Measurements from ENCODE around the gene POLQ.
A peak's percentile ranks its signal among the peaks of the same experiment; 100 is the strongest.

The POLQ gene

DNA sequence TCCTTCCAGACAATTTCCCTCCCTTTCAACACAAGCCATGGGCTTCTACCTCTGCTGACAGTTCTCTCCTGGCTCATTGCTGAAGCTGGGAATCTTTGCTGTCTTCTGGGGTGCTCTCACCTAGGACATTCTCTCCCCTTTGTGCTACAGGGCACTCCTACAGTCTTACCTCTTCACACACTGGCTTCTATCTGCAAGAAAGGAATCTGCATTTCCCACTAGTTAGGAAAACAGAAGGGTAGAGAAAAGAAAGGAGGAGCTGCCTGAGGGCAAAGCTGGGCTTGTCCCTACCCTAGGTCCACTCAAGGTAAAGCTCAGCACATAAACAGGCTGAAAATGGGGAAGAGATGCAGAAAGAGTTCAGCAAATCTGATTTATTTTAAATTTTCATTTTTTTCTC, 16.4 kb upstream of the POLQ start:
- Histone ChIP-seq H3K4me2 (no peak overlapping the region), H3K4me3 (no peak overlapping the region), H3K4me1 (no peaks in the 10 kb centered on the region), H3K27ac (no peak overlapping the region), H4K20me1 (no peaks in the 10 kb centered on the region), H3K9me3 (replicated peaks in 1 of 11) (no peaks in the 10 kb centered on the region), H3K27me3 (no peaks in the 10 kb centered on the region), H3K36me3 (no peaks in the 10 kb centered on the region), H3K9ac (no peak overlapping the region)
- no peak for TF ChIP-seq Cebpa-rat (IDR thresholded peaks at IDR 0.05)

DNA sequence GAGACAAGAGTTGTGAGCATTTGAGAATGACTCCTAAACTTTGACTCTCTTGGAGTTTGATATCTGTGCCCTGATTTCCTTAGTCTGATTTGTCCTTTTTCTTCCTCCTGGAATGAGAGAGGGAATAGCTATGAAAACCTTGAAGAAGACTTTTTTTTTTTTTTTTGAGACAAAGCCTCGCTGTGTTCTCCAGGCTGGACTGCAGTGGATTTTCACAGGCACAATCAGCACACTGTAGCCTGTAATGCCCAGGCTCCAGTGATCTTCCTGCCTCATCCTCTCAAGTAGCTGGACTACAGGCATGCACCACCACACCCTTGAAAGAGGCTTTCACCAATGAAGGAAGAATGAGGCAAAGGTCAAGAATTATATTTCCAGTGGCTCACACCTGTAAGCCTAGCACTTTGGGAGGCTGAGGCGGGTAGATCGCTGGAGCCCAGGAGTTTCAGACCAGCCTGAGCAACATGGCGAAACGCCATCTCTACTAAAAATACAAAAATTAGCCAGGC, 11.7 kb upstream of the POLQ start:
- H3K4me3 ChIP-seq, result no peak overlapping the region
- no peaks in the 10 kb centered on the region for H3K36me3 ChIP-seq
- no peaks in the 10 kb centered on the region for H3K4me1 ChIP-seq
- no peaks in the 10 kb centered on the region for H3K9me3 ChIP-seq (replicated peaks in 1 of 11)
- no peak overlapping the region for H3K9ac ChIP-seq
- H4K20me1 ChIP-seq, result no peaks in the 10 kb centered on the region
- no peak overlapping the region for H3K4me2 ChIP-seq
- no peaks in the 10 kb centered on the region for H3K27me3 ChIP-seq
- no peak overlapping the region for H3K27ac ChIP-seq
- TF ChIP-seq Cebpa-rat (IDR thresholded peaks at IDR 0.05), result no peak

DNA sequence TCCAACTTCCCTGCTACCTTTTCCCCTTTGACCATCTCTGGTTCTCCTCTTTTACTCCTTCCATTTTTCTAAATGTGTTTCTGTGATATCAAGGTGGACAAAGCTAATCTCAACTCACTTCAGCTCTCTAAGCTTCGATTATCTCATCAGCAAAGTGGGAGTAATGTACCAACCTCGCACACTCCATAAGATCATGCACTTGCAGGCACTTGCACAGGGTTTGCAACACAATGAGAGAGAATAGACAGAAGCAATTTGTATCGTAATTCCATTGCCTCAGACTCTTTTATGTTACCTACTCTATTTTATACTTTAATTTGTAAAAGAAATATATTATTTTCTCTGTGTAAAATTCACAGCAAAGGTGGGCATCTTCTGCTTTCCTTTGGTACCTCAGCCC, 7.0 kb upstream of the POLQ start:
- H3K9me3 ChIP-seq (replicated peaks in 1 of 11), result no peaks in the 10 kb centered on the region
- H4K20me1 ChIP-seq, result no peaks in the 10 kb centered on the region
- no peak overlapping the region for H3K4me3 ChIP-seq
- H3K4me1 ChIP-seq, result peaks cover 0 to 12% (median 4%) of the 10 kb centered on the region in 10 experiments; a peak in 9 of 20 replicates
- H3K4me2 ChIP-seq, result no peak overlapping the region
- no peak overlapping the region for H3K27ac ChIP-seq
- no peak overlapping the region for H3K9ac ChIP-seq
- H3K36me3 ChIP-seq, result no peaks in the 10 kb centered on the region
- TF ChIP-seq Cebpa-rat (IDR thresholded peaks at IDR 0.05), result no peak
- H3K27me3 ChIP-seq, result no peaks in the 10 kb centered on the region

DNA sequence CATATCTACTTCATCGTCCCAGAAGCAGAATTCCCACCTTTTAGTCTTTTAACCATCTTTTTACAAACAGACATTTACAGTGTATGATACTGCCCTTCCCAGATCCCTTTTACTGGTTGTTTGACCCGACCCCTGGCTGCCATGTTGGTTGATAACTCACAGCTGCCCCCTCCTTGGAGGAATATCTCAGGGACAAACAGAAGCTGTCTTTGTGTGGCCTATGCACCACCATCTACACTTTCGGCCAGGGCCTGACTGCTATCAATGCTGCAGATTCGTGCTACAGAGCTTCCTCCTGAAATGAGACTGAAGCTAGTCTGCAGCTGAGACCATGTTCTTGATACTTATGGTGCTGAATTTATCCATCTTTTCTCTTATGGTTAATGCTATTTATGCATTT, 6.6 kb upstream of the POLQ start:
- Histone ChIP-seq H3K4me1 (peaks cover 0 to 14% (median 4%) of the 10 kb centered on the region in 10 experiments; a peak in 9 of 20 replicates), H3K4me3 (no peak overlapping the region), H3K9me3 (replicated peaks in 1 of 11) (no peaks in the 10 kb centered on the region), H4K20me1 (no peaks in the 10 kb centered on the region), H3K36me3 (no peaks in the 10 kb centered on the region), H3K27ac (no peak overlapping the region), H3K4me2 (no peak overlapping the region), H3K9ac (no peak overlapping the region), H3K27me3 (no peaks in the 10 kb centered on the region)
- no peak for TF ChIP-seq Cebpa-rat (IDR thresholded peaks at IDR 0.05)

DNA sequence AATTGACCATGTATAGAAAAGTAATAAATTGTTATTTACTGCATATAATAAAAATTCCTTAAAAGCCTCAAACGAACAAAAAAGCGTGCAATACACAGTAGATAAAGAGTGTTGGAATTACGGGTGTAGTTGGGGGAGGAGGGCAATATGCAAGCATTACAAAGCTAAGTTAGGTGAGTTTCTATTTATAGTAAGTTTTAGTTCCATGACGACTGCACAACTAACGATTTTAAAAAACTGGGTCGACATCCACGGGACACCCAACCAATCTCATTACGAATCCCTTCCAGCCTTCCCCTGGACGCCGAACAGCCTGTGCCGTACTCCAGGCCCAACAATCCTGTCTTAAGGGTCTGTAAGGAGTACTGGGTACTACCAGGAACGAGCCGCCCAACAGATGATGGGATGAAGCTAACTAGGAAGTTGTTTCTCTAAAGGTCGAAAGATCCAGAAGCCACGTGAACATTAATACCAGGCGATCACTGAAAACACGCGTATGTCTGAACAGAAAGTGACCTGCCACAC, 677 bp downstream of the POLQ start:
- Histone ChIP-seq H3K4me2 (peak overlapping the region; percentile 89 to 99 (median 95)), H3K9me3 (replicated peaks in 1 of 11) (no peaks in the 10 kb centered on the region), H3K36me3 (peaks cover 0 to 44% (median 41%) of the 10 kb centered on the region in 11 experiments; a peak in 18 of 22 replicates), H4K20me1 (no peaks in the 10 kb centered on the region), H3K4me3 (peak overlapping the region; percentile 74 to 95 (median 86)), H3K27ac (peak overlapping the region in 10 of 11 experiments; percentile 79 to 91 (median 86); a peak in 19 of 22 replicates), H3K27me3 (no peaks in the 10 kb centered on the region), H3K9ac (peak overlapping the region; percentile 80 to 92 (median 86)), H3K4me1 (peaks cover 14 to 34% (median 25%) of the 10 kb centered on the region in 10 experiments)
- TF ChIP-seq Cebpa-rat (IDR thresholded peaks at IDR 0.05), result no peak

DNA sequence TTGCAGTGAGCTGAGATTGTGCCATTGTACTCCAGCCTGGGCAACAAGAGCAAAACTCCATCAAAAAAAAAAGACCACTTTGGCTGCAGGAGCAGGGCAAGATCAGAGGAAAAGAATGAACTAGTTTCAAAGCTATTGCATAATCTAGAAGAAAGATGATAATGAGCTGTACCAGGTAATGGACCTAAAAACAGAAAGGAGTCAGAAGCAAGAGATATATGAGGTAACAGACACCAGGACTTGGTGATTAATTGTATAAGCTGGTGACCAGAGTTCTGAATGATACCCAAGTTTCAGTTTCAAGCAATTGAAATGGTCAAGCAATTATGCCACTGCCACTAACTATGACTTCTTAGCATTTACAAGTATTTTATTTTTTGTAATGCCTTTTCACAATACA, 2.9 kb downstream of the POLQ start:
- H3K4me1 ChIP-seq, result peaks cover 14 to 23% (median 19%) of the 10 kb centered on the region in 10 experiments
- H3K27me3 ChIP-seq, result no peaks in the 10 kb centered on the region
- no peak overlapping the region for H3K4me2 ChIP-seq
- no peaks in the 10 kb centered on the region for H4K20me1 ChIP-seq
- H3K9me3 ChIP-seq (replicated peaks in 1 of 11), result no peaks in the 10 kb centered on the region
- H3K4me3 ChIP-seq, result no peak overlapping the region
- no peak for TF ChIP-seq Cebpa-rat (IDR thresholded peaks at IDR 0.05)
- peaks cover 0 to 66% (median 61%) of the 10 kb centered on the region in 11 experiments; a peak in 18 of 22 replicates for H3K36me3 ChIP-seq
- no peak overlapping the region for H3K9ac ChIP-seq
- no peak overlapping the region for H3K27ac ChIP-seq

DNA sequence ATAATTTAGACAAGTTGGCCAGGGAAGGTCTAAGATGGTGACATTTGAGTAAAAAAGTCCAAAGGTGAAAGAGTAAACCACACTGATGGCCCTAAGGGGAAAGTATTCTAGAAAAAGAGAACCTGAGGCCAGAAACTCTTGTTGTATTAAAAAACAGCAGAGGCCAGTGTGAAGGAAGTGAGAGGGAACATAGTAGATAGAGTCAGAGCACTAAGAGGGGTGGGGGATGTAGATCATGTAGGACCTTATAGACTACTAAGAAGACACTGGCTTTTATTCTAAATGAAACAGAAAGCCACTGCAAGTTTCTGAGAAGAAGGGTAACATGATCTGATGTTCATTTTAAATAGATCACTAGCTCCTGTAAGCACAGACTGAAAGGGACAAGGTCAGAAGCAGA, 14.5 kb downstream of the POLQ start:
- Histone ChIP-seq H3K27ac (no peak overlapping the region), H3K4me2 (no peak overlapping the region), H3K9ac (no peak overlapping the region), H3K9me3 (replicated peaks in 1 of 11) (no peaks in the 10 kb centered on the region), H3K4me1 (no peaks in the 10 kb centered on the region), H4K20me1 (no peaks in the 10 kb centered on the region; a peak in 2 of 22 replicates), H3K36me3 (peaks cover 0 to 100% (median 95%) of the 10 kb centered on the region in 11 experiments; a peak in 21 of 22 replicates), H3K27me3 (no peaks in the 10 kb centered on the region), H3K4me3 (no peak overlapping the region)
- TF ChIP-seq Cebpa-rat (IDR thresholded peaks at IDR 0.05), result no peak

DNA sequence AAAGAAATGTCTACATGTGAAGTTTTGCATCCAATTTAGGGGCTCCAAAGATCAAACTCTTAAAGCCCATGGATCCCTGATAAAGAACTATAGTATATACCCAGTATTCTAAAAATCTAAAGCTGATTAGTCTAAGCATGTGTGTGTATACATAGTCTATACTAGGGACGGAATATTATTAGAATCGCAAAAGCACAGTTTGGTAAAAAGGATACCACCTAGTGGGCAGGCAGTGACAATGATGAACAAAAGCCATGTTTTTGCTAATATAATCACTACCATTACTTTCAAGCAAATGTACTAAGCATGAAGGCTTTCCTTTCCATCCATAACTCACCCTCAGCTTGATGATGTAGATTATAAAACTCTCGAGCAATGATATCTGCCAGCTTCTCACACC, 16.5 kb downstream of the POLQ start:
- no peaks in the 10 kb centered on the region for H3K27me3 ChIP-seq
- H3K4me1 ChIP-seq, result no peaks in the 10 kb centered on the region
- H3K9me3 ChIP-seq (replicated peaks in 1 of 11), result no peaks in the 10 kb centered on the region
- no peak overlapping the region for H3K27ac ChIP-seq
- H3K9ac ChIP-seq, result no peak overlapping the region
- no peak overlapping the region for H3K4me2 ChIP-seq
- H4K20me1 ChIP-seq, result no peaks in the 10 kb centered on the region; a peak in 2 of 22 replicates
- no peak overlapping the region for H3K4me3 ChIP-seq
- peaks cover 0 to 100% (median 95%) of the 10 kb centered on the region in 11 experiments; a peak in 21 of 22 replicates for H3K36me3 ChIP-seq
- no peak for TF ChIP-seq Cebpa-rat (IDR thresholded peaks at IDR 0.05)

DNA sequence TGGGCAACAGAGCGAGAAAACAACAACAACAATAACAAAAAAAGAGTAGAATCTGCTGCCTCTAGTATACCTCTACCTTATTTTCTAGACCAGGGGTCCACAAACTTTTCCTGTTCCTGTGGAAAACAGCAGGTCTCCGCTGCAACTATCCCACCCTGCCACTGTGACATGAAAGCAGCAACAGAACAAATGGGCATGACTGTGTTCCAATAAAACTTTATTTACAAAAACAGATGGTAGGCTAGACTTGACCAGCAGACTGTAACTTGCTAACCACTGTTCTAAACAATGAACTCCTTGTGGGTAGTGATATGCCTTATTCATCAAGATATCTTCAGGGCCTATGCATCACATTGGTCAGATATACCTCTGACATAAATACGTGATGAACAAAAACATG, 25.3 kb downstream of the POLQ start:
- H3K4me3 ChIP-seq, result no peak overlapping the region
- no peak overlapping the region for H3K4me2 ChIP-seq
- H3K27ac ChIP-seq, result no peak overlapping the region
- H3K9ac ChIP-seq, result no peak overlapping the region
- no peak for TF ChIP-seq Cebpa-rat (IDR thresholded peaks at IDR 0.05)
- peaks cover 20 to 35% (median 30%) of the 10 kb centered on the region in 11 experiments for H3K9me3 ChIP-seq (replicated peaks in 1 of 11)
- peaks cover 0 to under 1% (median 0%) of the 10 kb centered on the region in 10 experiments; a peak in 1 of 20 replicates for H3K4me1 ChIP-seq
- H3K36me3 ChIP-seq, result peaks cover 12 to 100% (median 93%) of the 10 kb centered on the region in 11 experiments
- H3K27me3 ChIP-seq, result no peaks in the 10 kb centered on the region
- peaks cover 0 to under 1% (median 0%) of the 10 kb centered on the region in 11 experiments; a peak in 1 of 22 replicates for H4K20me1 ChIP-seq

All from BLaER1 treated with 17β-estradiol and CSF1 and Interleukin-3, amounts not matched to agents 10 nM and 100 nM (cell line).